ENCODE data around the gene SNX9.

DNA sequence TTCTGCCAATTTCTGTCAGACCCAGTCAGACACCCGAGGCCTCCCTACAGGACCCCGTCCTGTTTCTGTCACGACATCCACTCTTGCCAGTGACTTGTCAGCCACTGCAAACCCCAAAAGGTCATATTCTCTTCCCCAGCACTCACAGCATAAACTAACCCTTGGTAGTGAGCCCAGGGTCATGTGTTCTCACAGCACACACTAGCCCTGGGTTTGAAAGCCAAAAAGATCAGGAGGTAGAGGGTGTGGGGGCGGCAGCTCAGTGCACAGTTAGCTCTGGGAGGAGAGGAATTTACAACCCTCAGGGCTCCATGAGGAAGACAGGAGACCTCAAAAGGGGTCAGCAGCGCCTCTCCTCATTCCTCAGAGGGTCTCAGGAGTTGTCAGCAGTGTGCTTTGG lies 9.9 kb upstream of the SNX9 start:
- TF ChIP-seq, protein P1, sequence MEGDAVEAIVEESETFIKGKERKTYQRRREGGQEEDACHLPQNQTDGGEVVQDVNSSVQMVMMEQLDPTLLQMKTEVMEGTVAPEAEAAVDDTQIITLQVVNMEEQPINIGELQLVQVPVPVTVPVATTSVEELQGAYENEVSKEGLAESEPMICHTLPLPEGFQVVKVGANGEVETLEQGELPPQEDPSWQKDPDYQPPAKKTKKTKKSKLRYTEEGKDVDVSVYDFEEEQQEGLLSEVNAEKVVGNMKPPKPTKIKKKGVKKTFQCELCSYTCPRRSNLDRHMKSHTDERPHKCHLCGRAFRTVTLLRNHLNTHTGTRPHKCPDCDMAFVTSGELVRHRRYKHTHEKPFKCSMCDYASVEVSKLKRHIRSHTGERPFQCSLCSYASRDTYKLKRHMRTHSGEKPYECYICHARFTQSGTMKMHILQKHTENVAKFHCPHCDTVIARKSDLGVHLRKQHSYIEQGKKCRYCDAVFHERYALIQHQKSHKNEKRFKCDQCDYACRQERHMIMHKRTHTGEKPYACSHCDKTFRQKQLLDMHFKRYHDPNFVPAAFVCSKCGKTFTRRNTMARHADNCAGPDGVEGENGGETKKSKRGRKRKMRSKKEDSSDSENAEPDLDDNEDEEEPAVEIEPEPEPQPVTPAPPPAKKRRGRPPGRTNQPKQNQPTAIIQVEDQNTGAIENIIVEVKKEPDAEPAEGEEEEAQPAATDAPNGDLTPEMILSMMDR (conservative IDR thresholded peaks at IDR 0.05; ENCODE audit: low read depth, low read length): no peak
- TF ChIP-seq EZH2 (IDR thresholded peaks at IDR 0.05; ENCODE audit: borderline replicate concordance, low read depth, low read length, poor library complexity, severe bottlenecking): no peak
